ENCODE data around the gene SFT2D3. TPM values are rescaled to one million over a fixed set of nuclear protein-coding genes. Genes with fewer than 3 reads are reported as not detected.

SFT2D3 gene
- 13.7 and 16.2 TPM in 2 replicates for polyA plus RNA-seq (2014; cell fraction: cytosol; rRNA removed)
- 10.8 and 12.8 TPM in 2 replicates for polyA plus RNA-seq (2014; cell fraction: nucleus; rRNA removed)

- peak; percentile 90 for DNase-seq (ENCODE audit: low spot score)
Measured at GRCh38 chr2:127701193-127701650, at the start of gene SFT2D3. SFT2D3 (plus strand) TSS chr2:127701497; CDS start chr2:127701529, 32 bp downstream.

GRCh38 chr2:127651971-127652550 lies 49.2 kb upstream of the SFT2D3 start:
- peak; percentile 78 for DNase-seq (ENCODE audit: low spot score)

- no peak for DNase-seq (ENCODE audit: low spot score)
Measured at GRCh38 chr2:127652786-127653357, 48.4 kb upstream of the SFT2D3 start.

- no peak for DNase-seq (ENCODE audit: low spot score)
Measured at GRCh38 chr2:127653421-127654083, 47.7 kb upstream of the SFT2D3 start.

- no peak for DNase-seq (ENCODE audit: low spot score)
Measured at GRCh38 chr2:127654084-127654837, 47.0 kb upstream of the SFT2D3 start.

GRCh38 chr2:127654838-127655175 lies 46.5 kb upstream of the SFT2D3 start:
- no peak for DNase-seq (ENCODE audit: low spot score)

GRCh38 chr2:127655209-127656073 lies 45.9 kb upstream of the SFT2D3 start:
- no peak for DNase-seq (ENCODE audit: low spot score)

- DNase-seq (ENCODE audit: low spot score): no peak
Measured at GRCh38 chr2:127656569-127657231, 44.6 kb upstream of the SFT2D3 start.

- DNase-seq (ENCODE audit: low spot score): no peak
Measured at GRCh38 chr2:127657232-127657595, 44.1 kb upstream of the SFT2D3 start.

GRCh38 chr2:127658146-127658545 lies 43.2 kb upstream of the SFT2D3 start:
- no peak for DNase-seq (ENCODE audit: low spot score)

GRCh38 chr2:127658641-127659407 lies 42.5 kb upstream of the SFT2D3 start:
- no peak for DNase-seq (ENCODE audit: low spot score)

GRCh38 chr2:127659408-127660290 lies 41.6 kb upstream of the SFT2D3 start:
- no peak for DNase-seq (ENCODE audit: low spot score)

GRCh38 chr2:127660291-127660578 lies 41.1 kb upstream of the SFT2D3 start:
- DNase-seq (ENCODE audit: low spot score): no peak

- no peak for DNase-seq (ENCODE audit: low spot score)
Measured at GRCh38 chr2:127661072-127661649, 40.1 kb upstream of the SFT2D3 start.

- no peak for DNase-seq (ENCODE audit: low spot score)
Measured at GRCh38 chr2:127661949-127662510, 39.3 kb upstream of the SFT2D3 start.

- no peak for DNase-seq (ENCODE audit: low spot score)
Measured at GRCh38 chr2:127662937-127663565, 38.2 kb upstream of the SFT2D3 start.

- DNase-seq (ENCODE audit: low spot score): no peak
Measured at GRCh38 chr2:127663566-127664064, 37.7 kb upstream of the SFT2D3 start.
